OCI-M2 (cell line): ENCODE data around the gene ANKRD44.
"Not testable (repeated sequence)": the region's sequence is repeated elsewhere in the genome, so short reads cannot be mapped to it uniquely, and the experiment has no call there.

Experiments
- DNase-seq: peaks from one replicate; lab custom pipeline; 2025; ENCODE audit not compliant: unreplicated experiment; lab: John Stamatoyannopoulos, UW

Gene ANKRD44

DNA sequence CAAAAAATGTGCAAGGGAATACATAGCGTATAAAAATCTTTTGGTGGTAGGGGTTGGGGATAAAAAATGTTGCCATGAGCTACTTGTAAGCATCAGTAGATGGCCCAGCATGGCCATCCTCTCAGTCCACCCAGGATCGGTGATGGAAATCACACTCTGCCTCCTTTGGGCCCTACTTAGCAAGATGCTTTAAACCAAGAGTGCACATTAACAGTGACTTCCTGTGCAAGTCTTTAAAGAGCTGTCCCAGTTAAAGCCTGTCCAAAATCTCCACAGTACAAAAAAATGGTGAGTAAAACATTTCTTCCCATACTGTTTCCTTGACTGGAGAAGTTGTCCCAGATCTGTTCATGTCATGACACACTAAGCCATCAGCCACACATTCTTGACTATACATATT, 18.0 kb downstream of the ANKRD44 start:
- DNase-seq: no peak

DNA sequence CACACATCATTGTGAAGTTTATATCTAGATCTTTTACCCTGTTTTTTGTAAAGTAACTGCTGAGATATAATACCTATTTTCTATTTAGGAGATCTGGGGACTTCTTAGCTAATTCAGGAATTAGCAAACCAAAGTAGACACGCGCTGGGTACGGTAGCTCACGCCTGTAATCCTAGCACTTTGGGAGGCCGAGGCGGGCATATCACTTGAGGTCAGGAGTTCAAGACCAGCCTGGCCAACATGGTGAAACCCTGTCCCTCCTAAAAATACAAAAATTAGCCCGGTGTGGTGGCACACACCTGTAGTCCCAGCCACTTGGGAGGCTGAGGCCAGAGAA, 23.0 kb downstream of the ANKRD44 start:
- DNase-seq: not testable (repeated sequence)

DNA sequence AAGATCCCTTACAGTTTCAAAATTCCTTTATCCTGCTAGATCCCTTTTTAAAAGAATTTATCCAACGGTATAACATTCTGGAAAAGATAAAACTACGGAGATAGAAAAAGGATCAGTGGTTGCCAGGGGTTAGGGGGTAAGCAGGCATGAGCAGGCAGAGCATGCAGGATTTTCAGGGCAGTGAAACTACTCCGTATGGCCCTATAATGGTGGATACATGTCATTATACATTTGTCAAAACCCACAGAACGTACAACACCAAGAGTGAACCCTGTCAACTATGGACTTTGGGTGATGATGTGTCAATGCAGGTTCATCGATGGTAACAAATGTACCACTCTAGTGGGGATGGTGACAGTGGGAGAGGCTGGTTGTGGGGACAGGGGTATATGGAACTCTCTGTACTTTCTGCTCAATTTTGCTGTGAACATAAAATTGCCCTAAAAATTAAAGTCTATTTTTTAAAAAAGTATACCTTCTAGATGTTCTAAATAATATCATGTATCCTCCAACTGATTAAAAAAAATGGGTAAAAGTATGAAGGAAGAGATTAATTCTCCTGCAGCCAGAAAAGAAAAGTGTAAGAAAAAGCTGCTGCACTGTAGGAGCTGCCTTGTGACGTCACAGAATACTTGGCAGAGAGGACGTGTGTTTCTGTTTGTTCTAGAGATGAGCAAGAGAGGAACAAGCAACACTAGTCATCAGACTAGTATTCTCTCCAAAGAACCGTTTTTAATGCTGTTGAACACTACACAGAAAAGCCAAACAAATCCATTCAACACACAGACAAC, 23.6 kb downstream of the ANKRD44 start:
- DNase-seq: no peak

DNA sequence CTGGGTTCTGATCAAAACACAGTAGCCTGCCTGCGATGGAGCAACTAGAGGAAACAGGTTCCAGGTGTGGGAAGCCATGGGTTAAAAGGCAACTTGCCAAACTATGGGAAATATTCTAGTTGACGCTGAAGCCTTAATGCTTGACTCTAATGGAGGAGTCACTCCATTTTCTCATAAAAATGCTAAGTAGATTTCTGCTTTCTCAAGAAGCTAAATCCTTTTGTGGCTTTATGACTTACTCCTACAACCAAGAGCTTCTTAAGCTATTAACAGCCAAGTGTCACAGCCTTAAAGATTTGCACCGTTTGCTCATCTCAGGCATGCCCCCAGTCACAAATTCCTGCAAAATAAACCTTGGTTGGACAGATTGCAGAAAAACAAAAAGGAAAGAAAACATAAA, 25.2 kb downstream of the ANKRD44 start:
- no peak for DNase-seq

DNA sequence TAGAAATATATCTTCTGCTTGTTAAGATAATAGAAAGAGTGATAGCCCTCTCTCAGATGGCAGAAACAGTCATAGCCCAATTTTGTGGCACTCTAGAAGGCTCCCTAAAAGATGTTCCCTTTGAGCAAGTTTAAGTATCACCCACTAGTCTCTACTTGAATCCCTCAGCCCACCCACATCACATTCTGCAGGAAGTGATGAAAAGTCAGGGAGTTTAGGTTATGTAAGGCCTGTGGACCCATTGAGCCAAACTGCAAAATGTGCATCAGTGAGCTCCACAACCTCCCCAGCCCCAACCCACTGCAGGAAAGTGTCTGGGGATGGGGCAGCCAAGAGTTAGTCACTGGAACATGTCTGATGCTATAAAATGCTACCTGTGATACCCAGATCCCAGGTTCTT, 25.6 kb downstream of the ANKRD44 start:
- DNase-seq: no peak

DNA sequence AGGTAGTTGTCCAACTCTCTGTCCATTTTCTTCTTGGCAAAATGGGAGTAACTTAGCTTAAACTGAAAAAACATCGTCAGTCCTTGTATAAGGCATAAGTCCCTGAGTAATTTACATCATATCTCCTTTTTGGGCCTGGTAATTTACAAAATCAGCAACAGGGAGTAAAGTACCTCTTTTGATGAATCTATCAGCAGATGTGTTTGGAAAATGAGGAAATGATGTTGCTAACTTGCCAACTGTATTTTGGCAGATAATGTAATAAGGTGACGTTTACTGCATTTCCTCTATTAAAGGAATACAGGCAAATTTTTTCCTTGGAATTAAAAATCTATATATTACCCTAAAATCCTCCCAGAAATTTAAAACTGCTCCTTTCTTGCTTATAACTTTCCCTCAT, 29.2 kb downstream of the ANKRD44 start:
- no peak for DNase-seq

DNA sequence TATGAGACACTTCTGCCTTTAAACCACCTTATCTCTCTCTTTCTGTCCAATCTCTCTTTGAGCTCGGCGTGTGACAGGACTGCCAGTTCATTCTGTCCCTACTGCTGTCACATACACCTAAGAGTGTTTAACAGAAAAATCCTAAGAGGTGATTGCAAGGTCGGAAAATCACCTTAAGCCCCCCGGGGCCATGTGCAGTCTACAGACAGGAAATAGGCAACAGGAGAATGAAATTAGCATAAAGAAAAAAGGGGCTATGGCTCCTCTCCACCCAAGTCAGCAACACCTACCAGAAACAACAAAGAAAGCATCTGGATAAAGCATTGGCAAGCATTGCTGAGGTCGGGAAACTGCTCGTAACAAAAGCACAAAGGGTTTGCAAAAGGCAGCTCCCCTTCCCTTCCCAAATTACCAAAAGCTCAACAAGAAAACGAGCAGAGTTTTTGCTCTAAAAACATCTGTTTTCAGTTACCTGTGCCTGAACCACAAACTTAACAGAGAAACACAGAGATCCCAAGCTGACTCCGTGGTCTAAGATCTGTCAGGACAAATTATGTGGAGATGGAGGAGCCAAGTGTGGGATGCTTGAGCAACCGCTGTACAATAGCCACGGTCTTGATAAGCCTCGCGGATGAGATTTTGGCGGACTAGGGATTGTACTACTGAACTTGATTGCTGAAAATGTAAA, 30.4 kb downstream of the ANKRD44 start:
- DNase-seq: no peak

DNA sequence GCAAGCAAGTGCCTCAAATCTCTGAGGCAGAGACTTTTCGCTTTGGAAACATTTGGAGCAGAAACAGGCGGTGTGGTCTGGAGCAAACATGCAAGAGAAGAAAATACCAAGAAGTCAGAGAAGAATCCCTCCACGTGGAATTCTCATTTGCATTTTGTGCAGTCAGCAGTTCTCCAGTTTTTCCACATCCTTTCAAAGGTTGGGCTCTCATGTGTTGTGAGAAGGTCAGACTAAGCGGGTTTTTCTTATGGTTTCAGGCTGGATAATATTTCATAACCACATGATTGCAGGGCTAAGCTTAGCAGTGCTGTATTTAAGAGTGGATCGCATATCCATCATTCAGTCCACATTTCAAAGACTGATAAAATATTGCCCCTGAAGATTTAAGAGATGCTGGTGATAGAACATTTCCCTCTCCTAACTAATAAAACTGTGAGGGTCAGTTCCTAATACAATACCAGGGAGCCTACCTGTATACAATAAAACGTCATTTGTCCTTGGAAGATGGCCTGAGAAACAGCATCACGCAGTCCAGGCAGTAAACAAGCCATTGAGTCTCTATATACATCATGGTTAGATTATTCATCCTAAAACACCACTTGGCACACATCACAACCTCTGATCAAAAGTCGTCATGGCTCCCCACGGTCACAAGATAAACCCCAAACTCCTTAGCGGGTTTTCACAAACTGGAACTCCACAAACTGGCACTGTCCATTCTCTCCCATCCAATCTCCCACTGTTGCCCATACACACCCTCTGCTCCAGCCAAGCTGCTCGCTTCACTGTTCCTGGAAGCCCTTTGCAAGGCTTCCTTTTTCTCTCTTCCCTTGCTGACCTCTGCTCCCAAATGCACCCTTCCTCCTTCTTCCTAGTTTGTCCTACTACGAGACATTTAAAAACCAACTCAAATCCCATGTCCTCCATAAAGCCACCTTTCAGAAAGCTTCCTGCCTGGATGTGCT, 31.5 kb downstream of the ANKRD44 start:
- DNase-seq: no peak

DNA sequence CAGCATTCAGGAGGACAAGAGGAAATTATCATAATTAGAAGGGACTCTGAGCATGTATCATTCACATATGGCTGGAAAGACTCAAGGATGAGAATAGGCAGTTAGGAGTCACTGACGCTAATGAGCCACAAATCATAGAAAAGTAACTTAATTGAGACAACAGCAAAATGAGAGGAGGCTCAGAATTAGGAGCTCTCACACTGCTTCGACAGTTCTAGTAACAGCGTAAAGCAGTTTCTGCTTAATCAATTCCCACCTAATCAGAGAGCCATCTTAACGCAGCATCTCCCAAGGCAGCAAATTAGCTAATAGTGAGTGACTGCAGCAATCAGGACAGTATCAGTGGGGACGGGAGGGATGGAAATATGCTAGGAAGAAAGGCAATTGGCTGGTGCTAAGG, 32.8 kb downstream of the ANKRD44 start:
- DNase-seq: no peak

DNA sequence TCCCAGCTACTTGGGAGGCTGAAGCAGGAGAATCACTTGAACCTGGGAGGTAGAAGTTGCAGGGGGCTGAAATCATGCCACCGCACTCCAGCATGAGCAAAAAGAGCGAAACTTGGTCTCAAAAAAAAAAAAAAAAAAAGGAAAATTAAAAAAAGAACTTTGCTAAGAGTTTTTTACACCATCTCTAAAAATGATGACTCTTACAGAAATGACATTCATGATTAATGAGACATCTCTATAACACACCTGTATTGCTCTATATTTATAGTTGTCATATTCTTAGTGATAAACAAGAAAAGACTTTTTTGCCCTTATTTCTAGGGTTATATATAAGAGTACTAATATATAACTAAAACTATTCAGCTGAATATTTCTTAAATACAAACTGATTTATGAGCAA, 34.4 kb downstream of the ANKRD44 start:
- no peak for DNase-seq

DNA sequence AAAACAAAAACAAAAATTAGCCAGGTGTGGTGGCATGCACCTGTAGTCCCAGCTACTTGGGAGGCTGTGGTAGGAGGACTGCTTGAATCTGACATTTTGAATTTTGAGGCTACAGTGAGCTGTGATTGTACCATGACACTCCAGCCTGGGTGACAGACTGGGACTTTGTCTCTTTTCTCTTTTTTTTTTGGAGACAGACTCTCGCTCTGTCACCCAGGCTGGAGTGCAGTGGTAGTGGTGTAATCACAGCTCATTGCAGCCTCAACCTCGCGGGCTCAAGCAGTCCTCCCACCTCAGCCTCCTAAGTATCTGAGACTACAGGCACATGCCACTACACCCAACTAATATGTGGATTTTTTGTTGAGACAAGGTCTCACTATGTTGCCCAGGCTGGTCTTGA, 35.6 kb downstream of the ANKRD44 start:
- no peak for DNase-seq

DNA sequence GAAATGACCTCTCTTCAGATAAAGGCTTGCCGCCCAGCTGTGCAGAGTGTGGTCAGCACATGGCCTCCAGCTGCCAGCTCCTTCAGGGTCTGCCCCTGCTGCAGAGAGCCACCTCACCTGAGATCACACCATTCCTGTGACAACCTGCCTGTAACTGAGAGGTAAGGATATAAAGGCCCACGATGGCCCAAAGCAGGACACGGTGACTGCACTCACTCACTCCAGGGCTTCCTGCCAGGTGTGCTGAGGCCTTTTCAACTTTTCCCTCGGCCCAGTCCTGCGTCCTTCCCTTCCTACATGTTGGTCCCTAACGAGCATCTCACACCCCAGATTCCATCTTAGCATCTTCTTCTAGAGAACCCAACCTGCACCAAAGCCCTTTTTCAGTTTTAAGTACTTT, 36.2 kb downstream of the ANKRD44 start:
- DNase-seq: no peak

DNA sequence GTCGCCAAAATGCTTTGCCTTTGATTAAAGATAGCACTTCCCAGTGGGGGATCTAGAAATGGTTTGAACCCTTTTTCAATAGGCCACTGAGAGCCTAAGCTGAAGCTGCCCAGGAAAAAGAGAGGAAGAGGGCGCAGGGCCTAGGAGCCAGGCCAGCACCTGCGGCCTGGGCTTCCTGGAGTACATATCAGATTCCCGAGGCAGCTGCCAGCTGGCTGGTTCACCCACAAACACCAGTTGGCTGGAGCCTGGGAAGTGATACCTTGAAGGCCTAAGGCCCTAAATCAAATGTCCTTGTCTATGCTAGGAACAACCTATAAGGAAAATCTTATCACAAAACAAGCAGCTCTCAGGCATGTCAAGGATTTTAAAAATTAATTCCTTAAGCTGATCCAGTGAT, 37.1 kb downstream of the ANKRD44 start:
- DNase-seq: no peak

DNA sequence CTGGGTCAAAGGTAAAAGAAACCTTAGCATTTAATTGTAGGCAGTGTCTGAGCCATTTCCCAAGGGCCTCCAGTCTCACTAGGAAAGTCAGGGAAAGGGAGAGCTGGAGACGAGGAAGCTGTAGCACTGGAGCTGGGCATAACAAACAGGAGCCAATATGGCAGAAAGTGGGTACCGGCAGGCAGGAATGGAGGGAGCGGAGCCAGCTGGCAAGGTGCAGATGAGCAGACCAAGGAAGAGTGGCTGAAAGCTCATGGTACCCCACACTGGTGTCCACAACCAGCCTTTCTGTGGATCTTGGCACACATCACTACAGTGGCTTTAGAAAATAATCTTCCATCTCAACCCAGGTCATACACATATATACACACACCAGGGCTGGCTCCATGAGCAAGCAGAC, 40.0 kb downstream of the ANKRD44 start:
- no peak for DNase-seq

DNA sequence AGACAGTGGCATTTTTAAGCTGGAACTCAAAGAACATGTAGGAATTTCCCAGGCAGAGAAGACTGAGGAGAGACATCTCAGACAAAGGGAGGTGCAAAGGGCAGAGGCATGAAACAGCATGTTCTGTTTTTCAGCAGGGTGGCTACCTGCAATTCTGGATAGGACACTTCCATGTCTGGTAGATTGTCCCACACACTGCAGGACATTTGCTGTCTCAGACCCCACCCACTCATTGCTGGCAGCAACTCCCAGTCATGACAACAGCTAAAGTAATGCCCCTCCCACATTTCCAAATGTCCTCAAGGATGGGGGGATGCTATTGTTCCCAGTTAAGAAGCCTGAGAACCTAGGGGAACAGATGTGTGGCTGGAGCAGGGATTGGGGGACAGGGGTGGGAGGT, 40.8 kb downstream of the ANKRD44 start:
- no peak for DNase-seq

DNA sequence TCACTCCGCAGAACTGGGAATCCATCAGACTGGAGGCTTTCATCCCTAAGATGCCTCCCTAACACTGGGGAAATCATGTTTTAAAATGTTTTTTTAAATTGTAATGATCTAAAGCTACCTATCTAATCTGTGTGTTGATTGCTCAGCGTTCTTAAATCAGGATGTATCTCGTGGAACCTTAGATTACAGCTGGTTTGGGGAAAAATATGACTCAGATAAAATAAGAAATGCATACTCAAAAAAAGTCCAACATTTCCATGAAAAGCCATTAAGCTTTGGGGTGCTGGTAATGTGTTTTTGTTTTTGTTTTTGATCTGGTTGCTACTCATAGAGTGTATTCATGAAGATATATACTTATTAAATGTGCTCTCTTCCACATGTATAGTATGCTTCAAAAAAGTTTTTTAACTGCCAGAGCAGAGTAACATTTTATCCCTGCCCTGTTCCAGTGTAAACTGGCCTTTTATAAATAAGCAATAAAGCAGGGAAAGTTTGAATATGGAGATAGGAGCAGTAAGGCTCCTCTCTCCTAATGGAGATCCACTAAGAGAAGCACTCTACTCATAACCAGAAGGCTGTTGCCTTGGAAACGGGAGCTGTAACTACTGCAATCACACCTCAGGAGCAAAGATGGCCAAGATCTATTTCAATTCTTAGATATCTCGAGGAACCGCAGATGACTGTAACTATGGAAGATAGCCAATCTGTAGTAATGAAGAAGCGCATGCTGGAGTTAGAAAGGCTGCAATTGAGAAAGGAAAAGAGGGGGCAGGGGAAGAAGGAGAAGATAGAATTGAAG, 41.6 kb downstream of the ANKRD44 start:
- DNase-seq: no peak

DNA sequence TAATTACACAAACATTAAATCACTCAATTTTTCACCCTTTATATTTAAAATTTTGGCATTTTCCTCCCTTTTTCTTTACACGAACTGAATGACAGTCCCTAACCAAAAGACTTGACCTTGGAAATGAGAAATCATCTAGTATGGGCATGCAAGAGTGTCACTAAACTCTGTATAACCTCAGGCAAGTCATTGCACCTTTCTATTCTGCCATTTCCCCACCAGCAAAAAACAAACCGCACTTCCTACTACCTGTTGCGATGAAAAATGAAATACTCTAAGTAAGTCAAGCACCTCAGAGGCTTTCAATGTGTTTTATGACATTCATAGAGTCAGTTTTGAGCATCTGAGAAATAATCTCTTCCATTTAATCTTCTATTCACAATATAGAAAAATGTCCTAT, 44.1 kb downstream of the ANKRD44 start:
- no peak for DNase-seq

DNA sequence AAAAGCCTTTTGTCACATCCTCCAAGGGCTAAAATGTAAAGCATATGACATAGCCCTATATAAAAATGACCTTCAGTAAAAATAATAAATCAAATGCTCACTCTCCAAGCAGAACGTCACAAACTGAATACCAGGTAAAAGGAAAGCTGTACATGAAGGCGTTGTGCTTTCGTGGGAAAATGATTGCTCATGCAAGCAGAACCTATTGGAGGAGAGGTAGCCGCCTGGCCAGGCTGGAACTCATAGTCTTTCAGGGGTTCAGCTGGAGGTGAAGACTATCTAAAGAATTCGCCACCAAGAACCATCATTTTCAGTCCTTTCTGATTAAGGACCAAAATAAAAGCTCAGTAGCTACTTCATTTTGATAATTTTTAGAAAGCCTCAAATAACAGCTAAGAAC, 44.7 kb downstream of the ANKRD44 start:
- DNase-seq: no peak

DNA sequence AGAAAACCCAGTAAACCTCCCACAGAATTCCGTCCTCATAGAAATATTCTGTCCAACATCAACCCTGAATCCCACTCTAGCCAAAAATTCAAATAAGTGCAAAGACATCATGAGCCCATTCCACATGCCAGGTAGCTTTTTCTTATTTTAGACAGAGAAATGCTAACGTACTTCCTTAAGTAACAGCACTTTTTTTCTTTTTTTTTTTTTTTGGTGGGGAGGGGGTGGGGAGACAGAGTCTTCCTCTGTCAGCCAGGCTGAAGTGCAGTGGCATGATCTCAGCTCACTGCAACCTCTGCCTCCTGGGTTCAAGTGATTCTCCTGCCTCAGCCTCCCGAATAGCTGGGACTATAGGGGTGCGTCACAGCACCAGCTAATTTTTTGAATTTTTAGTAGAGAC, 45.5 kb downstream of the ANKRD44 start:
- no peak for DNase-seq

DNA sequence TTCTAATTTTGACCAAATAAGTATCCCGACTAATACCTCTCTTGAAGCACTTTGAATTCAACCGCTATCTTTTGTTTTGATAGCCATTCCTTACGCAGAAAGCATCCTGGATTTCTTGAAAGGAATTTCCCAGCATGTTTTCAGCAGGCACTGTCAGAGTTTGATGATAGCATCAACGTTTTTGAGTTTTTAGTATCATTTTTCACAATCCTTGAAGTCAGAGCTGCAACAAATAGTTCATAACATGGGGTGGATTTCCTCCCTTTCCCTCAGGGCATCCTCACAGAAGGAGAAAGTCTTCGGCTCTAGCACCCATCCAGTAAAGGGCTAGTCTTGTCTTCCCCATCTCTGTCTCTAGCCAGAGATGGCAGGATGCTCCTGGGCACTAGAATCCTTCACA, 46.2 kb downstream of the ANKRD44 start:
- no peak for DNase-seq

DNA sequence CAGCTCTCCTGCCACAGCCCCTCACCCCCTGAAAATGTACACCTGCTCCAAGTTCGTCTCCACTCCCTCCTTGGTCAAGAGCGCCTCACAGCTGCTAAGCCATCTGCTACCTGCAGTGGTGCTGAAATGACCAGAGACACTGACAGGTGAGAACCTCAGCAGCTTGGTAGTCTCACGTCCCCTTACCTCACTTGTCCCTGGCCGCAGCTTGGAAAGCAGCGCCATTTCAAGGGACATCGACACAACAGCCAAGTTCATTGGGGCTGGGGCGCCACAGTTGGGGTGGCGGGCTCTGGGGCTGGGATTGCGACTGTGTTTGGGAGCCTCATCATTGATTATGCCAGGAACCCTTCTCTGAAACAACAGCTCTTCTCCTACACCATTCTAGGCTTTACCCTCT, 47.5 kb downstream of the ANKRD44 start:
- DNase-seq: no peak
